HG03520 (cell line): Measurements from ENCODE around the gene FGF12.

ENCODE experiments used
- ATAC-seq: cut with Tn5 transposase; IDR thresholded peaks from one replicate; pipeline ENCODE4 v1.9.1; 2021; ENCODE audit warnings: mild to moderate bottlenecking, moderate library complexity; ENCODE audit not compliant: unreplicated experiment

FGF12 gene

DNA sequence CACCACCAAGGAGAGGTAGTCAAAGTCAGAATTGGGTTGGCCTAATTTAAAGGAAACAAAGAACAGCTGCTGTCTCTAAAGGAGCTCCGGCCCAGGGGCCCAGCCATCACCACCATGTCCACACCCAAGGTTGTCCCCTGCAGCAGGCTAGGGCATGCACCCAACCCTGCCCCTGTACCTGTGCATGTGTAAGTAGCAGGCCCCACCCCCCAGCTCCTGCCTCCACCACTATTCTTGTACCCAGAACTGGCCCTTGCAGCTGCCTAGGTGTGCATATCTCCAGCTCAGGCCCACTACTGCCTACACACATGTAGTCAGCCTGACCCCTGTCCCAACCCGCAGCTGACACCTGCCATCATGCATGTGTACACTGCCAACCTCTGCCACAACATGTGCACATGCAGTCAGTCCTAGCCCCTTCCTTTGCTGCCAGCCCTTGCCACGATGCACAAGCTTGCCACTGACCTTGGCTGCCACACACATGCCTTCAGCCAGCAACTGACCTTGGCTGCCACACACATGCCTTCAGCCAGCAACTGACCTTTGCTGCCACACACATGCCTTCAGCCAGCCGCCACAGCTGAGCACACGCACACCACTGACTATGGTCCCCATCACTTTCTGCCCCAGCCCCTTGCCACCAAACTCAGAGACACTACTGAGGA is 39.7 kb downstream of the FGF12 start:
- no peak for ATAC-seq

DNA sequence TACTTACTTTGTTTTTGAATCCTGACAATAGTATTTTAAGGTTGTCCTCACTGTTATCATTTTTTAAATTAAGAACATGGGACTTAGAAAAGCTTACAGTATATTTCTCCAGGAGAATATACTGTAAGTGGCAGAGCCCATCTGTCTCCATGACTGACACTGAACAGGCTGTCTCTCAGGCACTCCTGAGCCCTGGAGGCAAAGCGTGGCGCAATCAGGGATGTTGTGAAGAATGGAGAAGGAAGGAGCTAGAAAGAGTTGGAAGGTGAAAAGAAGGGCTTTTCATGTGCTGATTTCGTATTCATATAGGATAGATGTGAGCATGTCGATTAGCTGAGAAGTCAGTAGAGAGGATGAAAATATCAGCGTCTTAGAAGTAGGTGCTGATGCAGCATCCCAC is 41.5 kb downstream of the FGF12 start:
- no peak for ATAC-seq

DNA sequence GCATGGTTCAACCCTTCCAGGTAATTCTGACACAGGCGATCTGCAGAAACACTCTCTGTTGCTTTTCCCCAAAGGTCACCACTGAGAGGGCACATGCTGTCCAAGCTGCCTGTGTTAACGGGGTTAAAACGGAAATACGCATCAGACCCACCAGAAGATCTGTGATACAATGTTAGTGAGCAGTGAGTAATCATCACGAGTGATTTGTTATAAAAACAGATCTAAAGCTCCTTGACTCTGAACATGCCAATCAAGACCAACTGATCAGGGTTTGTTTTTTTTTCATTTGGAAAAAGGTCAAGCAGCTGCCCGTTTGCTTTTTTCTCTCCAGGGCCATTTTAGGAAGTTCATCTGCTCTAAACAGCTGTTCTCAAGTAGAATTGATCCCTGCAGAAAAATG is 43.2 kb downstream of the FGF12 start:
- no peak for ATAC-seq

- peak; percentile 81 for ATAC-seq
Measured at GRCh38 chr3:192675958-192676649, 51.2 kb downstream of the FGF12 start.

- no peak for ATAC-seq
Measured at GRCh38 chr3:192655628-192656027, 71.7 kb downstream of the FGF12 start.

DNA sequence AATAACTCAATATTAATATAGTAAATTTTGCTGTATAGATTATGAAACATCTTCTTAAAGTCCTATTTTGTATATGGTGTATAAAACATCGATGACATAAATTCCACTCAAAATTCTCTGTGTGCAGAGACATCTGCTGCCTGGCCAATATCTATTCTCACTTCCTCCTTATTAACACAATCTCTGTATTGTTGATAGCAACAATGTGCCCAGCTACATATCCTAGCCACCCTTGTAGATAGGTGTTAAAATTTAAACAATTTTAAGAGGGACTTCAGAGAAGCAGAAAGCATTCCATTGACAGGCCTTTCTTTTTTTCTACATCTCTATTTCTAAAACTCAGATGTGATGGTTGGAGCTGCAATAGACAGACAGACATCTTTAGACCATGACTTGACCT is 72.3 kb downstream of the FGF12 start:
- no peak for ATAC-seq

DNA sequence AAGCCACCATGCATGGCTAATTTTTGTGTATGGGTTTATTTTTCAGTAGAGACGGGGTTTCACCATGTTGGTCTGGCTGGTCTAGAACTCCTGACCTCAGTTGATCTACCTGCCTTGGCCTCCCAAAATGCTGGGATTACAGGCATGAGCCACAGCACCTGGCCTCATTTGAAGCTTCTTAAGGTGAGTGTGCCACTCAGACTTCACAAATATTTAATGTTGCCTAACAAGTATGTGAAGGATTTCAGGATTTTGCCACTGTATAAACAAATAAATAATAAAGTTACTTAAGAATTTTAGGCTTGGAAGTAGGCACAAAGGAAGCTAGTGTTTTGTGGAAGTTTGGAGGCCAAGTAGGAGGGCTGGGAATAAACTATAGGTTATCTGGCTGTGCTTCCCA is 73.5 kb downstream of the FGF12 start:
- no peak for ATAC-seq

GRCh38 chr3:192652727-192653126 is 74.6 kb downstream of the FGF12 start:
- ATAC-seq = no peak

DNA sequence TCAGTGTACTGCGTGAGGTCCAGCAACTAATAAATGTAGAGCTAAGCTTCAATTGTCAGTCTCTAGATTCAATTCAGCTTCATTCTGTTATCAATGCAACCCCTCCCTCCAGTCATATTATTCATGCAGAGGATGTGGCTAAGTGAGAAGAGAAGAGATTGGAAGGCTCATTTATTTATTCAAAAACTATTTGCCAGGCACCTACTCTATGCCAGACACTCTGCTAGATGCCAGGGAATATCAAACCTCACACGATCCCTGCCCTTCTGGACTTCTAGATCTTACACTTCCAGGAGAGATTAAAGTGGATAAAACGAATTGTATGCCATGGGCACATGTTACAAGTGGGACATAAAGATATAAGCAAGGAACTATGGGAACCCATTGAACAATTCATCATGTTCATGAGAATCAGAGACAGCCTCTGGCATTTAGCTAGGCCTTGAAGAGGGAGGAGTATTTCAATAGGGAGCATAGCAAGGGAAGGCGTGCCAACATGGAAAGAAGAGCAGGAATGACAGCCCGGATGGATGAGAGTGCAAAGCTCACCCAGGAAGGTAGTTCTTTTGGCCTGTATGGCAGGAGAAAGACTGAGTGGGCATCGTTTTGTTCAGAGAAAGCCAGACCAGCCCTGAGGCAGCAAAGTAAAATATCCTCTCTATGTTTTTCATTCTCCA is 75.4 kb downstream of the FGF12 start:
- no peak for ATAC-seq

DNA sequence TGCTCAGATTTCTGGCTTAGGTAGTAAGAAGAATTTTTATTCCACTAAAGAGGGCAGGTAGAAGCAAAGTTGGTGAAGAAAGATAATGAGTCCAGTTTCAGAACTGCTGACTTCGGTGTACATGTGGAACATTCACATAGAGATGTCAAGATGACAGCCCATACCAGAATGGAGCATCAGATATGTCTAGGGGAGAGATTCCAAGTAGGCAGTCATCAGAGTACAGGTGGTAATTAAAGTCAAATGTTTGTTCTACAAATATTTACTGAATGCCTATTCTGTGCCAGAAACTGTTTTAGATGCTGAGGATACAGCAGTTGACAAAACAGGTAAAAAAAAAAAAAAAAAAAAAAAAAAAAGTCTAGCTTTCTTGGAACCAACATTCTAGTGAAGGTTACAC is 81.9 kb downstream of the FGF12 start:
- ATAC-seq = no peak

- ATAC-seq = no peak
Measured at GRCh38 chr3:192642651-192643050, 84.7 kb downstream of the FGF12 start.

GRCh38 chr3:192641919-192642318 is 85.4 kb downstream of the FGF12 start:
- ATAC-seq = no peak

- no peak for ATAC-seq
Measured at GRCh38 chr3:192639987-192640386, 87.4 kb downstream of the FGF12 start.

- no peak for ATAC-seq
Measured at GRCh38 chr3:192637803-192638202, 89.5 kb downstream of the FGF12 start.

DNA sequence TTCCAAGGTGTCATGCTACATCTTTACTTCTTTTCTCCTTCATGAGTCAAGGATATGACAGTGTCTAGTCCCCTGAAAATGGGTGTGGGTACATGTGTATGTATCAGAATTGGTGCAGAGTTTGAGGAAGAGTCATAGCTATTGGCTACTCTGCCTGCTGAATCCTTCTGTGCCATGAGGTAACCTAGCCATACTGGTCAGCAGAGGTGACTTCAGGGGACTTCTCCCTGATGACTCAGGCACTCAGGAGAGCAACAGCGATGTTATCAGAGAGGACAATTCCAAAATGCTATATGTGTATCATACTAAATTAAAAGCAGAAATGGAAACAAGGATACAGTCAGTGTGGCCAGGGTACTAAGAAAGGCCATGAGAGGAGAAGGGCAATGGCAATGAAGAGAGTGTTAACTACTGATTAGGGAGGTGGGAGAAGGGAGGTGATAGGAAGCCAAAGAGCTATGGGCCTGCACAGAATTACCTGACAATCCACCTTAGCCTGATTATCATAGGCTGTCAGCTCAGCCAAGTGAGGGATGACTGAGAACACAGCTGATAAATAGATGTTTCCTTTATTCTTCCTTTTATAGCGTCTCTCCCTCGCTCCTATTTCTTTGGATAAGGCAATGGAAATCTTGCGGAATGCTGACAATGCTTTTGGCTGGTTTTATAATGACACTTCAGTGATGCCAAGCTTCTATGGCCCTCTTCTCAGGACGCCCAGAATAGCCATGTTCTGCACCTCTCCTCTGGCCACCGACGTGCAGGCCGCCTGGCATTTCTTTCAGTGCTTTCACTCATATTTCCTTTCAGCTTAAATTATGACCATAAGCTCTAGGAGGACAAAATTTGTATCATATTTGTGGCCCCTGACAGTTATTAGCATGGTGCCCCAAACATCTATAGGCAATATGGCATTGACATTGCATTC is 90.6 kb downstream of the FGF12 start:
- no peak for ATAC-seq

- no peak for ATAC-seq
Measured at GRCh38 chr3:192629429-192629828, 97.9 kb downstream of the FGF12 start.

DNA sequence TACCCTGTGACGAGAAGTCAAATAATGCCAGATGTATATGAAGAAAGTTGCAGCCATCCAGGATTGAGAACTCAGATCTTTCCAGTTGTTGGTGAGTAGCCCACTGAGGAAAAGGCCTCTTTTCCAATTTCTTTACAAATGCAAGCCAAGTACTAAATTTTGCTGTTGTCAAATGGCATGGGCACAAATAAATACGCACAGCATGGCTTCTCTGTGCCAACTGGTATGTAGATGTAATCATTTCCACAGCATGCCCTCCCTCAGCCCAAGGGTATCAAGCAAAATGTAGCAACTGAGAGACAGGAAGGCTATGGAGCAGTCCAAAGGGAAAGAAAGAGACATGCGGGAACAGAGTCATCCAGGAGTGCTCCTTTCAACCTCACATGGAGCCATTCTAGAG is 105.4 kb downstream of the FGF12 start:
- ATAC-seq = no peak

GRCh38 chr3:192620275-192620674 is 107.1 kb downstream of the FGF12 start:
- ATAC-seq = no peak

DNA sequence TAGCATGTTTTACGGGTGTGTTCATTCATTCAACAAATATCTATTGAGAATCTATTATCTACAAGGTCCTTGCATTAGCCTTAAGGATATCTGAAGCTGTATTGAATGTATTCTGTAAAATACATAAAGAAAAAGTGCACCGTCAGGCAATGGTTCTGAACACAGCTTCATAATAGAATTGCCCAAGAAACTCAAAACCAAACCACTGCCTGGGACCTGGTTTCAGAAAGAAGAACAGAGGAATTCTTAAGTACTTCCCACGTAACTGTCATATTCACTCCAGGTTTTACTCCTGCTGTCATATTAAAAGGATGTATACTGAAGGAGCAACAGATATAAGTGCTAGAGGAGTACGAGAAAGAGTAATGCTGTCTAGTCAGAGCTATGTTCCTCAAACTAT is 115.9 kb downstream of the FGF12 start:
- no peak for ATAC-seq

DNA sequence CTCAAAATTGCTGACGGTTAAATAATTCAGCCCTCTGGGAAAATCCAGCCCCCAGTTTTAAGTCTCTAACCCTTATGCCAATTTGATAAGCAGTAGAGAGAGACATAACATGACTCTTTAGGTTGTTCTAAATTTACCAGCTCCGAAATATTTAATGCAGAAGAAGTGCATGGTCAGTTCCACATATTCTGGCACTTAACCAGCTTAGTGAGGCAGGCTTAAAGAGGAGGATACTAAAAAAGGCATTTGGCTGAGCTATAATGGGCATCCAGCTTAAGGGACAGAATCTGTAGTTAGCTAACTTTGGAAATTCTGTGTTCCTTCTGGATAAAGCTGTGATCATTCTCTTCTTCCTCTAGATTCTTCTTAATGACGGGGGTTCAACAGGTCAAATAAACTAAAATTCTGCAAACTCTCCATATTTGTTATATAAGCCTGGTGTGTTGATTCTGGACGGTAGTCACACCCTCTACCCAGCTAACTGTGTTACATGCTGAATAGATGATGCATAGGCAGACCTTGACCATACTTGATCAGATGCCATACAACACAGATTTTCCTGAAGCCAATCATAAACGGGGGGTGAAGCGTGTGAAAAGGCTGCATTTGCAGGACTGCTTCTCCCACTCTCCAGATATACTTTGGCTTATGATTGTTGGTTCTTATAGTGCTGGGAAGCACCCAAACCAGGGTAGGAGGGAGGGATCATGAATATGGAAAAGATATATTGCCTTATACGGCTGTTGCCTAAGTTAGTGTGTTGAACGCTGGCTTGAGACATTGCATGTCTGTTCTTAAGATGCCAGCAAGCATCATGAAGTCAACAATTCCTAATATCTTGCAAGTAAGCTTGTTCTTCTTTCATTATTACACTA is 118.4 kb downstream of the FGF12 start:
- no peak for ATAC-seq
